ENCODE data around the gene MRPL19. TPM values are rescaled to one million over a fixed set of nuclear protein-coding genes. Genes with fewer than 3 reads are reported as not detected.
A peak's percentile ranks its signal among the peaks of the same experiment; 100 is the strongest.

The MRPL19 gene
- polyA plus RNA-seq, 1 donor (not counting 4 experiments of a cell fraction or from before 2014, with no cell fraction given) = 84.0 TPM

DNA sequence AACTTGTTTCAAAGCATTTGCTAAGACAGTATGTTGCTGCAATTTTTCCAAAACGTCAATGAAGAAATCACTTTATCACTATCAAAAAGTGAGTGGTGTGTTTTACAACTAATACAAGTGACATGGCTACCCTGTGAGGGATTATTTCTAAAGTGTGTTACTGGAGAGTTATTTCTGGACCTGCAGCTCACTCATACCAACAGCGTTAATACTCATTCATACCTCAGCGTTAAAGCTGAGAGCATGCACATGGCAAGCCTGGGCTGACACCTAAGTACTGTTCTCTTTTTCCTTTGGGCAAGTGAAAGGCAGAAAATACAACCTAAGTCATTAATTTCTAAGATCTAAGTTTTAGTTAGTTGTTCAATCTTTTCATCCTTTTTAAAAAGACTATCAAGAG is 13.0 kb upstream of the MRPL19 start:
- Histone ChIP-seq H3K4me1 (ENCODE audit: control insufficient read depth, extremely low read depth, insufficient read depth, low read length) (peaks cover 4% of the 10 kb centered on the region), H3K9me1 (ENCODE audit: control insufficient read depth, extremely low read depth, insufficient read depth, low read length) (no peaks in the 10 kb centered on the region), H3K27me3 (ENCODE audit: control insufficient read depth, extremely low read depth, insufficient read depth, low read length) (peaks cover 8% of the 10 kb centered on the region), H3K36me3 (ENCODE audit: control insufficient read depth in 2 of 2, extremely low read depth in 1 of 2, insufficient read depth in 2 of 2, low read length in 2 of 2) (no peaks in the 10 kb centered on the region), H3K4me3 (ENCODE audit: control insufficient read depth in 2 of 3, extremely low read depth in 1 of 3, insufficient read depth in 2 of 3, low read depth in 1 of 3, low read length in 3 of 3) (no peak overlapping the region), H2AFZ (ENCODE audit: control insufficient read depth, low read length) (no peak overlapping the region), H3K9ac (ENCODE audit: control insufficient read depth, extremely low read depth, insufficient read depth, low read length) (no peak overlapping the region), H3K4me2 (ENCODE audit: control insufficient read depth, extremely low read depth, insufficient read depth, low read depth, low read length) (no peak overlapping the region), H3K9me3 (ENCODE audit: control insufficient read depth, low read depth, low read length) (no peaks in the 10 kb centered on the region), H3K79me2 (ENCODE audit: control insufficient read depth, insufficient read depth, low read length) (no peaks in the 10 kb centered on the region), H4K20me1 (ENCODE audit: control insufficient read depth, extremely low read depth, insufficient read depth, low read length) (no peaks in the 10 kb centered on the region), H3K27ac (ENCODE audit: control insufficient read depth, insufficient read depth, low read length) (no peak overlapping the region)
- FAIRE-seq = no peak
- no peak for TF ChIP-seq EZH2 (IDR thresholded peaks at IDR 0.05; ENCODE audit: low read length)
- TF ChIP-seq, protein P1, sequence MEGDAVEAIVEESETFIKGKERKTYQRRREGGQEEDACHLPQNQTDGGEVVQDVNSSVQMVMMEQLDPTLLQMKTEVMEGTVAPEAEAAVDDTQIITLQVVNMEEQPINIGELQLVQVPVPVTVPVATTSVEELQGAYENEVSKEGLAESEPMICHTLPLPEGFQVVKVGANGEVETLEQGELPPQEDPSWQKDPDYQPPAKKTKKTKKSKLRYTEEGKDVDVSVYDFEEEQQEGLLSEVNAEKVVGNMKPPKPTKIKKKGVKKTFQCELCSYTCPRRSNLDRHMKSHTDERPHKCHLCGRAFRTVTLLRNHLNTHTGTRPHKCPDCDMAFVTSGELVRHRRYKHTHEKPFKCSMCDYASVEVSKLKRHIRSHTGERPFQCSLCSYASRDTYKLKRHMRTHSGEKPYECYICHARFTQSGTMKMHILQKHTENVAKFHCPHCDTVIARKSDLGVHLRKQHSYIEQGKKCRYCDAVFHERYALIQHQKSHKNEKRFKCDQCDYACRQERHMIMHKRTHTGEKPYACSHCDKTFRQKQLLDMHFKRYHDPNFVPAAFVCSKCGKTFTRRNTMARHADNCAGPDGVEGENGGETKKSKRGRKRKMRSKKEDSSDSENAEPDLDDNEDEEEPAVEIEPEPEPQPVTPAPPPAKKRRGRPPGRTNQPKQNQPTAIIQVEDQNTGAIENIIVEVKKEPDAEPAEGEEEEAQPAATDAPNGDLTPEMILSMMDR (optimal IDR thresholded peaks at IDR 0.05 in 1 of 3, IDR thresholded peaks at IDR 0.05 in 1 of 3, conservative IDR thresholded peaks at IDR 0.05 in 1 of 3; ENCODE audit: extremely low read depth in 1 of 3, insufficient read depth in 2 of 3, low read length in 3 of 3) = no peak
- dilution Hi-C loops (cut with MboI; ENCODE audit: extremely low pct_ligation_motif_present, low sequenced_read_pairs) = no loop called here
- DNase-seq (ENCODE audit: low read depth, low spot score) = no peak

DNA sequence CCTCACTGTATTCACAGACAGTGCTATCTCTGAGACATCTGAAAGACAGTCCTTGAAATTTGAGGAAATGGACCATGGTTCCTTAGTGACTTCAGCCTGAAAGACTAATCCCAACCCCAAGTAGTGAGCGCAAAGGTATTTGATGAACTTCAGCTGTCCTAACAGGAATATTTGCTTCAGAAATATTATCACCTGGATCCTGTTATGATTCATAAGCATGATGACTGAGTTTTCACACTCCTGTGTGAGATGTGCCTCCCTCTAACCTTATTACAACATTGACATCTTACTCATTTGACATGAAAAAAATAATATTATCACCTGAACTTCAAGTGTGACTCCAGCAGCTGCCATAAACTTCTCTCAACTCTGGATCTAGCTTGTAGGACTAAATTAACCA is 11.6 kb upstream of the MRPL19 start:
- Histone ChIP-seq H3K4me3 (ENCODE audit: control insufficient read depth in 2 of 3, extremely low read depth in 1 of 3, insufficient read depth in 2 of 3, low read depth in 1 of 3, low read length in 3 of 3) (no peak overlapping the region), H3K9ac (ENCODE audit: control insufficient read depth, extremely low read depth, insufficient read depth, low read length) (no peak overlapping the region), H3K27ac (ENCODE audit: control insufficient read depth, insufficient read depth, low read length) (no peak overlapping the region), H3K9me3 (ENCODE audit: control insufficient read depth, low read depth, low read length) (no peaks in the 10 kb centered on the region), H3K79me2 (ENCODE audit: control insufficient read depth, insufficient read depth, low read length) (no peaks in the 10 kb centered on the region), H2AFZ (ENCODE audit: control insufficient read depth, low read length) (no peak overlapping the region), H3K9me1 (ENCODE audit: control insufficient read depth, extremely low read depth, insufficient read depth, low read length) (no peaks in the 10 kb centered on the region), H3K36me3 (ENCODE audit: control insufficient read depth in 2 of 2, extremely low read depth in 1 of 2, insufficient read depth in 2 of 2, low read length in 2 of 2) (no peaks in the 10 kb centered on the region), H3K4me2 (ENCODE audit: control insufficient read depth, extremely low read depth, insufficient read depth, low read depth, low read length) (no peak overlapping the region), H4K20me1 (ENCODE audit: control insufficient read depth, extremely low read depth, insufficient read depth, low read length) (no peaks in the 10 kb centered on the region), H3K27me3 (ENCODE audit: control insufficient read depth, extremely low read depth, insufficient read depth, low read length) (peaks cover 8% of the 10 kb centered on the region), H3K4me1 (ENCODE audit: control insufficient read depth, extremely low read depth, insufficient read depth, low read length) (peaks cover 4% of the 10 kb centered on the region)
- no peak for DNase-seq (ENCODE audit: low read depth, low spot score)
- peak; percentile 77 for FAIRE-seq
- dilution Hi-C loops (cut with MboI; ENCODE audit: extremely low pct_ligation_motif_present, low sequenced_read_pairs) = no loop called here
- TF ChIP-seq, protein P1 (optimal IDR thresholded peaks at IDR 0.05 in 1 of 3, IDR thresholded peaks at IDR 0.05 in 1 of 3, conservative IDR thresholded peaks at IDR 0.05 in 1 of 3; ENCODE audit: extremely low read depth in 1 of 3, insufficient read depth in 2 of 3, low read length in 3 of 3) = no peak
